Femur (tissue), 1 donor: Measurements from ENCODE around the gene IP6K3.

Experiments
- DNase-seq: peaks from one replicate; pipeline ENCODE4 v3.0.0-alpha.2; 2017

Gene IP6K3, protein sequence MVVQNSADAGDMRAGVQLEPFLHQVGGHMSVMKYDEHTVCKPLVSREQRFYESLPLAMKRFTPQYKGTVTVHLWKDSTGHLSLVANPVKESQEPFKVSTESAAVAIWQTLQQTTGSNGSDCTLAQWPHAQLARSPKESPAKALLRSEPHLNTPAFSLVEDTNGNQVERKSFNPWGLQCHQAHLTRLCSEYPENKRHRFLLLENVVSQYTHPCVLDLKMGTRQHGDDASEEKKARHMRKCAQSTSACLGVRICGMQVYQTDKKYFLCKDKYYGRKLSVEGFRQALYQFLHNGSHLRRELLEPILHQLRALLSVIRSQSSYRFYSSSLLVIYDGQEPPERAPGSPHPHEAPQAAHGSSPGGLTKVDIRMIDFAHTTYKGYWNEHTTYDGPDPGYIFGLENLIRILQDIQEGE

DNA sequence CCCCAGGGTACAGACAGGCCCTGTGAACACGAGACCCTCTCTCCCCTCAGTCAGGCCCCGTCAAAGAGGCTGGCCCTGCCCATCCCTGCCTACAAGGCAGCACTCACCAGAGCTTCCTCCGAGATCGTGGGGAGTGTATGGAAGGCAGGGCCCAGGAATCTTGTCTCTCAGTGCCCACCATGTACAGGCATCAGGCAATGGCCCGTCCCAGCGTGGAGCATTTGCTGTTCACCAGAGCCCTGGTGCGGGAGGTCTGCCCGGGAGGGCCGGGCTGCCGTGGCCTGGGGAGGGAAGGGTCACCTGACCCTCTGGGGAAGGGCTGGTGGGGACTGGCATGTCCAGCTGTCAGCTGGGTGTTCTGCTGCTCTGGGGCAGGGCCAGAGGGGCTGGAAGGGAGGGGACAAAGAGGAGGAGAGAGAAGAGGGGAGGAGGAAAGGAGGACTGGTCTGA lies at the start of gene IP6K3:
Gene IP6K3 (minus strand): TSS at position 255 of the 450 bp plus-strand sequence. CDS start 11,429 bp downstream, outside the sequence.
- DNase-seq: peak; percentile 75

DNA sequence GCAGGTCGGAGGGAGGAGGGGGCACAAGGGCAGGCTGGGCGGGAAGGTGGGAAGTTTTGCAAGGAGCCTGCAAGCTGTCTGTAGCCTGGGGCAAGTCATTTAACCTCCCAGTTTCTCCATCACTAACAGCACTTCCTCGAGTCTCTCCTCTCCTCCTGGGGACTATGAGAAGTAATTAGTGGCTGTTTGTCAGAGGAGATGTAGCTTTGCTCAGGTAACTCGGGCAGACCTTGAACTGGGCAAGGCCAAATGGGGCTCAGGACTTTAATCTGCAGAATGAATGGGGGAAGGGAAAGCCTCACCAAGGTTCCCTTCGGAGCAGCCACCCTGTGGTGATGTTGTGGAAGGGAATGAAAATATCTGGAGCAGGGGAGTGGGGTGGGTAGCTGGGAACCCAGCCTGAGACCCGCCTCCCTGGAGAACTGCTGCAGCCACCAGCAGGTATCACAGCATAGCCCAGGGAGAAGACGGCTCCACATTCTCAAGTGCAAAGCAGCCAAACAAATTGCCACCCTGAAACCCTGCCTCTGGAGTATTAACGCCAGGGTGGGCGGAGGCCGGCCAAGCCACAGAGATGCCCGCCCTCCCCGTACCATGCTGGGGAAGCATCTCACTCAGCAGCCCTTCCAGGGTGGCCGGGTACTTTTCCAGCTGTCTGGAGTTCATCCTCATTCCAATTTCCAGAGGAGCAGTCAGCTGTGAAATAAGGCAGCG lies 48.4 kb upstream of the IP6K3 start:
- no peak for DNase-seq

DNA sequence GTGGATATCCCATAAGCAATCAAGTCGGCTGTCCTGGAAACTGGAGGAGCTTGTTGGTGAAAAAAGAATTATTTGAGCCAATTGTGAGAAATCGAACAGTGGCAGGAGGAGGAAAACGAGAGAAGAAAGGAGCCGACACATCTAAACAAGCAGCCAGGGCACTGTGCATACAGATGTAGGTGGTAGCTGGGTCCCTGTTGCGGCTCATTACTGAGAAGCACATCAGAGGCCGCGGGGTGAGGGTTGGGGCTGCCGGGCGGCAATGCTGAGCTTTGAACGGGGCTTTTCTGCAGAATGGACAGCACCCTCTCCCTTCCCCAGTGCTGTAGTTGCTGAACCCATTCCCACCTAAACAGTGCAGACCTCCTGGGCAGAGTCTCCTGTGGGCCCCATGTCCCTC lies 46.3 kb upstream of the IP6K3 start:
- DNase-seq: no peak

DNA sequence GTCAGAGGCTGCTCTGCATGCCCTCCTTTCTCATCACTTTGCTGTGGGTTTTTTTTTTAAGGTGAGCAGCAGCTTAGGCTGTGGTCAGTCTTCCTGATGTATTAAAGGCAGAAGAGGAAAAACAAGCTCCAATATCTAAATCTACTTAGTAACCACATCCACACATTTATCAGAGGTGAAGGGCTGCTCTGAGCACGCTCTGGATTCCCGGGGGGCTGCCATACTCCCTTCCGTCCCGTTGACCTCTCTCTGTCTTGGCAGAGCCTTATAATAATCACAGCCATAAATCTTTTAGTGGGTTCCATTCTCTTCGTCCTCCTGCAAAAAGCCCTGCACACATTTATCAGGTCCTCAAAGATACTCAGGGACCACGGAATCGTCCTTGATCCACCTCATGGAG lies 44.9 kb upstream of the IP6K3 start:
- DNase-seq: no peak

DNA sequence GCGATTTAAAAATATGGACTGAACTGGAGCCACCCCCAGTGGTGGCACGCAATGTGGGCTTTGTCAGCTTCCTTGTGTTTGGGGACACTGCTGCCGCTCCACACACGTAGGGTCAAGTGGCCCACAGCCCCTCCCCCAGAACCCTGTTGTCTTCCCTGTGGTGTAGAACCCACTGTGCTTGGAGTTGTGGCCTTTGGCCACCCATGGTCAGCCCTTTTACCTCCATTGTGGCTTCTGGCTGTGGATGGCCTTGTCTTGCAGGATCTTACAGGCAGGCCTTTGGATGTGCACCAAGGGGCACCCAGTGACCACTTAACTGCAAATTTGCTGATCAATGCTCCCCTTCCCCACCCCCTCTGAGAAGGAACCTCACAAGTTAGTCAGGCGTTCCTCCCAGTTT lies 44.2 kb upstream of the IP6K3 start:
- DNase-seq: no peak

DNA sequence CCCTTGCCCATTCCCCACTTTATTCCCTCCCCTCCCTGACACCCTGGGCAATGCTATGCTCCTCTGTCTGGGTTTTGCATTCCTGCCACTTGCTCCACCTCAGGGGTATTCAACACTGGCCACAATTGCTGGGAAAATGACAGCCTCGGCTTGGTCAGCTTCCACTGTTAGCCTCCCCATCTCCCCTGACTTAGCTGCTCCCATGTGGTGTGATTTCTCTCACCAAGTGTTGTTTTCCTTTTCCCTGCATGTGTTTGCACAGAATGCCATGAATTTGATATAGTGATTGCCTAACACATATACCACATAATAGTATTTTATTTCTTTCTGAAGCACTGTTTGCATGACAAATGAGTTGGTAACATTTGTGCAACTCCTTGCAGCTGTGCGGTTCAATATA lies 43.7 kb upstream of the IP6K3 start:
- peak; percentile 51 for DNase-seq

DNA sequence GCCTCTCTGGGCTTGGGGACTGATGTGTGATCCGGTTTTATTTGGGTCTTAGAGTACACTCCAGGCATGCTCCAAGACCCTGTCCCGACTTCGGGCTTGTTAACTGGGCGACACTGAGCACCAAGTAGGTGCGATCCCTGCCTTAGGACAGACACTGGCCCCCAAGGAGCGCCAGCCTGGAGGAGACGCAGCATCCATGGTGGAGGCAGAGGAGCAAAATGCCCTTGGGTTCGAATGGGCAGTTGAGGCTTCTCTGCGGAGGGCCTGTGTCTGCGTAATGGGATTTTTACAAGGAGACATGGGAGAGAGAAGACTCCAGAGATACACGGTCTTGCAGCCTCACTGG lies 42.8 kb upstream of the IP6K3 start:
- DNase-seq: no peak

DNA sequence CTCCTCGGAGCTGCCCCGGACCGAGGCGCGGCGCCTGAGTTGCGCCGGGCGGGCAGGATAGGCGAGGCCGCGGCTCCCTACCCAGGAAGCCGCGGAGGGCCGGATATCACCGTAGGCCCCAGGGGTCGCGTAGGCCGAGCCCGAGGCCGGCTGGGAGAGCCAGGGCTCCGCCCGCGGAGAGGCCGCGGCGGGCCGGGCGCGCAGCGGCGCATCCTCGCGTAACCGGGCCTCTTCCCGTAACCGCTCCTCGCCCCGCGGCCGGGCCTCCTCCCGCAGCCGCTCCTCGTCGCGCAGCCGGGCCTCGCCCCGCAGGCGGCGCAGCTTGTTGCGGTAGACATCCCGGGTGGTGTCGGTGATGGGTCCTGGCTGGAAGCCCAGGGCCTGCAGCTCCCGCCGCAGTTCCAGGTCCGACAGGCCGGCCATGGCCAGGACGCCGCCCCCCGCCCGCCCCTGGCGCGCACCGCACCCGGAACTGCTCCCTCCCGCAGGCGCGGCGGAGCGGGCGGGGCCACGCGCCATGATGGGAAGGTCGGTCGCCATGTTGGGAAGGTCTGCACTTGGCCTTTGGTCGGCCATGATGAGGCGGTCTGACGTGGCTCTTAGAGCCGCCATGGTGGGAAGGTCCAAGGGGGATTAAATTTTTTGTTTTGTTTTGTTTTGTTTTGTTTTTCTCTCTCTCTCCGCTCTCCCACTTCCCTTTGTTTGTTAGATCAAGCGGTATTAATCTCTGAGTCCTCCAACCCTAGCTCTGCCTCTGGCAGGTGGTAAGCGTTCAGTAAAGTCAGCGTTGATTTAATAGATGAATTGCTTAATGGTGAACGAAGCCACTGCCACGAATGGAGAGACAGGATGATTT lies 42.2 kb upstream of the IP6K3 start, which contains the start of gene LEMD2:
Gene LEMD2 (minus strand): TSS at position 437 of the 856 bp plus-strand sequence. CDS start 14 bp downstream, at position 423.
- peak; percentile 97 for DNase-seq

DNA sequence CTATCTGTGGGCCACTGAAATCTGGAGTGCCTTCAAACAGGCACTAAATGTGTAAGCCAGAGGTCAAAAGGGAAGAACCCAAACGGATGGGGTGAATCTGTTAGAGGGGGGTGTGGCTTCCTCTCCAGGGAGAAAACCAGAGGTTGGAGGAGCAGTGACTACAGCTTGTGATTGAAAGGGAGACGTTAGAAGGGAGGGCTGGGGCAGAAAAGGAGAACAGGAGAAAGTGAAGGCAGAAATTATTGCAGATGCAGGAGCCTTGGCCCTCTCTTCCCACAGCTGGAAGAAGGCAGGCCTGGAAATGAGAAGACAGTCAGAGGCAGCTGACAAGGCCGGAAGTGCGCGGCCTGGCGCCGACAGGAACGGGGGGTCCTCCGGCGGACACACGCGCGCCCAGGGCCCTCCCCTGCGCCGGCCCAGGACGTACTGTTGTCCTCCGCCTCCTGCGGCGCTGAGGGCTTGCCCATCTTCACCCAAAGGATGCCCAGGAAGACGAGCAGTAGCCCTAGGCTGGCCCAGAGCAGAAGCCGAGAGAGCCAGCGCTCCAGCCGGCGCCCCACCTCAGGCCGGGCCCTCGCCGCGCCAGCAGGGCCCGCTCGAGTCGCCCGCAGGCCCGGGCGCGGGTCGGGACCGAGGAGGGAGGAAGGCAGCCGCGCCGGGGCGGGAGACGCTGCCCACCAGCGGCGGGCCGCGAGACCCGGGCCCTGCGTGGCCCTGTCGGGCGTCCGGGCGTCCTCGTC lies 41.4 kb upstream of the IP6K3 start:
- DNase-seq: peak; percentile 91

DNA sequence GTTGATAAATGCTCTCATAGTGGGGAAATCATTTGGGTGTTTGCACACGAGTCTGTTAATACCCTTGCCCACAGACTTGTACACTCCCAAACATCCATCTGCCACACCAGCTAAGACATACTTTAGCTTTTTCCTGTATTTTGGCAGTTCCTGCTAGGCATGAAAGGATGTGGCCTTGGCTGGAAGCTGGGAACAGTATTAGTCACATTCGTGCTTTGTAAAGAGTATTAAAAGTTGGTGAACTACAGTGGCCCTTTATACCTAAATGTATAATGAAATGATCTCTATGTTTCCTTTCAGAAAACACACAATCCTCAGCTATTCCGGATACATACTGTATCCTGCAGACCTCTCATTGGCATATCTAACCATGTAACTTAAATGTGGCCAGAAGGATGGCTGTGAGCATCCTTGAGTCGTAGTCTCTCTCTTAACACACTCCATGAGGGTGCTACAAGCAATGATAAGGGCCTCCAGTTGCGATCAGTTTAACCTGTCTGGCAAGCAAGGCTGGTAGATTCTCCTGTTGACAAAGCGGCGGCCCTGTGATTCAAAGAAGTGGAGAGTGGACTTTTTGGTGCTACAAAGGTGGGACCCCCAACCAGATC lies 40.7 kb upstream of the IP6K3 start:
- DNase-seq: no peak

DNA sequence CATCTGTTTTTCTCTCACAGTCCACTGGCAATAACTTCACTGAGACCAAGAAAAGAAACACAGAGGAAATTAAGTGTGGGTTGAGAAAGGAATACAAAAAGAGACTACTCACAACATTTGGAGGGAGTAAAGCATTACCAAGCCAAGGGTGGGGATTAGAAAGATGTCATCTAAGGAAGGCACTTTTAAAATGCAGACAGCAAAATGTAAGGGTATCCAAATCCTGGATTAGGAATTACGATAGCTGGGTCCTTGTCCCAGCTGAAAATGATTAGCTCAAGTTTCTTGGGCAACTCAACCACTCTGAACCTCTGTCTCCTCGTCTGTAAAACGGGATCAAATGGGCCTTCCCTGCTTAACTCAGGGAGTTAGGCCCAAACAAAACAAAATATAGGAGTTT lies 40.0 kb upstream of the IP6K3 start:
- DNase-seq: no peak

DNA sequence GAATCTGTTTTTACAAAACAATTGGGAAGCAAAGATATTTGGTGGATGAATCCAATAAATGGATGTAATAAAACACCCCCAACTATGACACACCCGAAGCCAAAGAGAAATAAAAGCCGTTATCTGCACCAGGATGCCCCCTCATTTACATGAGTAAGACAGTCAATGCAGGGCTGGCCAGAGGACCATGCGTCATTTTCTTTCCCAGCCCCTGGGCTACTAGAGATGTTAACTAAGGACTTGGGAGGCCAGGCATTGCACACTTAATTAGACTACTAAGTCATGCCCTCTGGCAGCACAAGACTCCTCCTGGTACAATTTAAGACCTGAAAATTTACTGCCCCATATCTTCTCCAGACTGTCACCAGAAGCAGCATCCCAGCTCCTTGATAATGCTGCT lies 39.1 kb upstream of the IP6K3 start:
- no peak for DNase-seq

DNA sequence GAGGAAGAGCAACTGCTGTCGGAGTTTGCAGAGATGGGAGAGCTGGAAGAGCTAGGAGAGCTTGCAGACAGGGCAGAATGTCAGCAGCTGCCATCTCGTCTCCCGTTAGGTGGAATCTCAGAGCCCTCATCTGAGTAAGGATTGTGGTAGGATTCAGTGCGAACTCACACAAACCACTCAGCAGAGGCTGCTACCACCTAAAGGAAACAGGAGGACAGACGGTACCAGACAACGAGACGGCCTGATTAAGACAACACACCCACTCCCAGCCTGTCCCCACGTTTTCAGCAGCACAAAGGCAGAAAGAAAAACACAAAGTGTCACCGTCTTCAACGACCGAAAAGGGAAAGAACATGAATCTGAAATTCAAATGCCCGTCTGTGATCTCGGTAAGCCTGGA lies 38.1 kb upstream of the IP6K3 start:
- DNase-seq: no peak

DNA sequence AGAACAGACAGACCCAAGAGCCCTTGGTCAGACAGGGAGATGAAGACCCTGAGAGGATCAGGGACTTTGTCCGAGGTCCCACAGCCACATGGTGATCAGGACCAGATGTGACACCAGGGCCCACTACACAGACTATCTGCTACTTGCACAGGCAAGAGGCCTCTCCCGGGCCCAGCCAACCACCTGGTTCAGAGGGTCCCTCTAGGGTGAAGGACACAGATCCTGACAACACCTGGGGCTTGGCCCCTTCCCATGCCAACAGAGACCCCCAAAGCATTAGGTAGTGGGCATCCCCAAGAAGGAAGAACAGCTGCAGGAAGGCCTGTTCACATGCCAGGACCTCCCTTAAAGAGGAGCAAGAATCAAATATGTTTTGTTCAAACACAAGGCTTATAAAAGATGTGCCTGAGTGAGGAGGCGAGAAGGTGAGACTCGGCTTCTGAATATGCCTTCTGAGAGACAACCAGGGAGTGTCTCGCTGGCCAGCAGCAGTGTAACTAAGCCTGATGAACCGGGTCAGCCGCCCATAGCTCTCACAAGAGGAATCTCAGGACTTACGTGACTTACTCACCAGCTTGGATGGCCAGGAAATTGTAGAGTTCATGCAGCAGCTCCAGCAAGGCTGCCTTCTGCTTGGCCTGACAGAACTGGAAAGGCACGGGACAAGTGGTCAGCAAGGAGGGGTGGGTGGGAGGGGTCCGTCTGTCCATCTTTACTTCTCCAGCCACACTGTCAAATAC lies 37.2 kb upstream of the IP6K3 start:
- no peak for DNase-seq

DNA sequence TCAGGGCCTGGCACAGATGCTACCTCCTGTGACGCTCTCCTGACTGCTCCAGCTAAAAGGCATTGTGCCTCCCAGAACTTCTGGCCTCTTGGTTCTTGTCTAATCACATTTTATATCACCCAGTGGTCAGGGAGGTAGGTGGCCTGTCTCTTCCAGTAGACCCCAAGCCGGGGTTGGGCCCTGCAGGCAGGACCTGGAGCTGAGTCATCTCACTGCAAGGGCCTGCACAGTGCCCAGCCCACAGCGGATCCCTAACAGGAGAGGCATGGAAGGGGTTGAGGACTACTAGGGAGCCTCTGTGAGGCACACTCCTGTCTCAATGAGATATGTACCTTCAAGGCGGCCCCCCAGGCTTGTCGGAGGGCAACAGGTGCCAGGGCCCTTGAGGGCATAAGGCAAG lies 35.9 kb upstream of the IP6K3 start:
- no peak for DNase-seq

DNA sequence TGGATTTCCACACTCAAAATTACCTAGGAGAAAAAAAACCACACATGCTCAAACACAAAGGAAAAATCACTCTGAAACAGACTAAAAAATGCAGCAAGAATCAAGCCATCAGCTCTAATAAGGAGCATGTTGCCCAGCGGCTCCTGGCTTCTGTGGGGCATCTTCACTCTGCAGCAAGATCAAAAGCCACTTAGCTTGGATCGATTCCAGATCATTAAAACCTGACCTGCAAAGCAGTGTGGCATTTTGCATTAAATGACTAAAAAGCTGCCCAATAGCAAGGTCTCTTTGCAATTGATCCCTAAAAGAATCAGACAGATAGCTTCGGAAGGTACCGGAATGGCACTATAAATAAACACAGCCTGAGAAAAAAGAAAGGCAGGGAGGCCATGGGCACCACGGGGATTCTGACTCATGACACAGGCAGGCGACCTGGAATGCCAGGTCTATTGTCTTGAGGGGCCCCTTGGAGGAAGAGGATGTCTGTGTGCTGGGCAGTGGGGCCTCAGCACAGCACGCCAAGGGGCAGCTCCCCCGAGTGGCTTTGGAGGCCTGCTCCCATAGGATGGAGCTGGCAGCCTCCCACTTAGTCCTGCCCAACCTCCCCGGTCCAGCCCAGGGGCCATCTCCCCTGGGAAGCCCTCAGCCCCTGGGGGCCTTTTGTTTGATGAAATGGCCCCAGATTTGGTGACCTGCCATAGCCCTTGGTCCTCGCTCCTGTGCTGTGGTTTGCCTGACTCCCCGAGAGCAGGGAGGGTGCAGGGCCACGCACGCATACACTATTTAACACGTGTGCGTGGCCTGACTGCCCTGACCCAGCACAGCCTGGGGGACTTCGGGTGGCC lies 34.6 kb upstream of the IP6K3 start:
- no peak for DNase-seq

DNA sequence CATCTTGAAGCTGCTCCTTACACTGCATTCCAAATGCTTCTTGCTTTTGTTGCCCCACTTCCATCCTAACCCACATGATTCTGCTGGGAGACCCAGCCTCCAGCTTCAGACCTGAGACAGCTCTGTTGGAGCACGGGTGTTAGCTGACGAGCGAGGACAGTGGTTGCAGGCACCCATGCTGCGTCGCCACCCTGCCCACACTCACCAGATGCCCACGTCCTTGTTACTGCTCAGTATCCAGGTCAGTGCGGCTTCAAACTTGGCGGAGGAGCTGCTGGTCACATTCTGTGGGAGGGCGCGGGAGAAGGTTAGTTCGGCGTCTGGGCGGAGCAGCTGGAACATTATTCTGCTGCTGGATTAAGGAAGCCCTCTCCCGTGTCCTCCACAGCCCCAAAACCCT lies 33.2 kb upstream of the IP6K3 start:
- DNase-seq: no peak

DNA sequence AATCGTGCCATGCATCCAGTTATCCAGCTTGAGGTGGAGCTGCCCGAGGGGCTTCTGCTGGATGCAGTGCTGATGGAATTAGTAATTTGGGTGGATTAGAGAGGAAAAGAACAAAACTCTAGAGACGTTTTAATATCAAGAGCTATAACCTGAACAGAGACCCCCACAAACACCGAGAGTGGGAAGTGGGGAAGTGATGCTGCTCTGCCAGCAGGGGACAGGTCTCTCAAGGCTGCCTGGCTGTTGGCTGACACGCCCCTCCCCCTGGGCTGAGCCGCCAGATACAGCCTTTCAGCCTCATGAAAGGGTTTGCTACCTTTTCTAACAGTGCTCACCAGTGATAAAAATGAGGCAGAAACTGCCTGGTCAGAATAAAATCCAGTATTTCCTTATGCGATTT lies 32.6 kb upstream of the IP6K3 start:
- DNase-seq: no peak

DNA sequence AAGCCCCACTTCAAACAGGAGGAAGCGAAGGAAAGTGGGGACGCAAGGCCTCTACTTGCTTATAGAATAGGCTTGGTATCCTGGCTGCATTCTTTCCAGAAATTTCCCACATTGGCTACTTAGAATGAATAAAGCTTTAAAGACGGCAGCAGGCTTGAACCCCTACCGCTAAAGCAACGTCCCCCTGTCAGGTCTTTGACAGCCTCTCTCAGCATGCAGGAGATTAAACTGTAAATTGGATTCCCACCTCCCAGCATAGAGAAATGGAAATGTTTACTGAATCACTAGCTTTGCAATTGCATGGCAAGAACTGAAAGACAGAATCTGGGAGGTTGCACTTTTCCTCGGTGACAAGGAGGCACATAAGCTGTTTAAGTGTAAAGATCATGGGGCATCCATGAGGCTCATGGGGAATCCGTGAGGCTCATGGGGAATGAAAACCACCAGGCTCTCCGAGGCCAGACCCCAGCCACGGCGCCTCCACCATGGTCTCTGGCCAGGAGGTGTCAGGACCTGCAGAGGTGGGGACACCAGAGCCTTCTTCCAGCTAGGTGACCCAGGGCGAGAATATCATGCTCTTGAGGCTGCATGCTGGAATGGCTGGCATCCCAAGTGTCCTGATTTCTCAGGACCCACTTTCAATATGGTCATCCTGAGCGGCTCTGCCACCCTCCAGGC lies 31.9 kb upstream of the IP6K3 start:
- no peak for DNase-seq
